H1 (cell line): ENCODE results near the gene RHBDD1. TPM values are rescaled to one million over a fixed set of nuclear protein-coding genes. Genes with fewer than 3 reads are reported as not detected.

ENCODE experiments used
- CTCF ChIA-PET: fragments of 300-600 bp; sonication (Branson Sonifier 250); formaldehyde crosslinking; loops from one replicate; lab custom pipeline; 2021; ENCODE audit not compliant: partially characterized antibody; lab: Charles Lee
- POLR2A ChIA-PET: fragments of 300-600 bp; sonication (Branson Sonifier 250); formaldehyde crosslinking; loops from one replicate; lab custom pipeline; 2021; ENCODE audit warnings: inconsistent platforms; ENCODE audit not compliant: partially characterized antibody; lab: Charles Lee
- DNase-seq, 2 experiments: peaks; one replicate each; pipeline versions ENCODE4 v3.0.0 to v3.0.0-alpha.2; 2010 to 2022; ENCODE audit warnings: low spot score in 2 of 2, low read depth in 1 of 2, mixed read lengths in 1 of 2
- FAIRE-seq: peaks from 2 replicates; lab custom pipeline; 2011; peaks lifted over from hg19 to GRCh38; lab: Jason Lieb, UNC
- H2AFZ ChIP-seq: 2 replicates; pipeline ENCODE4 v1.8.1; 2012; ENCODE audit warnings: low read length, inconsistent platforms
- H2AK5ac ChIP-seq: 2 replicates; pipeline ENCODE4 v1.6.1; 2013; ENCODE audit warnings: low read depth, low read length
- H2BK120ac ChIP-seq: replicated peaks from 2 replicates; pipeline ENCODE3; 2013; ENCODE audit warnings: low read depth, low read length, inconsistent platforms
- H2BK12ac ChIP-seq: 2 replicates; pipeline ENCODE4 v1.6.1; 2013; ENCODE audit warnings: low read depth, low read length
- H2BK15ac ChIP-seq: 2 replicates; pipeline ENCODE4 v1.6.1; 2013; ENCODE audit warnings: low read length
- H2BK20ac ChIP-seq: 2 replicates; pipeline ENCODE4 v1.6.1; 2013; ENCODE audit warnings: low read length
- H2BK5ac ChIP-seq: 2 replicates; pipeline ENCODE4 v1.6.1; 2013; ENCODE audit warnings: low read depth, low read length
- H3K14ac ChIP-seq: 2 replicates; pipeline ENCODE4 v1.6.1; 2013; ENCODE audit warnings: inconsistent platforms; ENCODE audit not compliant: insufficient read length
- H3K18ac ChIP-seq: 2 replicates; pipeline ENCODE4 v1.6.1; 2013; ENCODE audit warnings: low read length; ENCODE audit errors: extremely low read depth
- H3K23ac ChIP-seq: 2 replicates; pipeline ENCODE4 v1.6.1; 2013; ENCODE audit warnings: inconsistent platforms; ENCODE audit not compliant: insufficient read length
- H3K23me2 ChIP-seq: 2 replicates; pipeline ENCODE4 v1.6.1; 2013; ENCODE audit warnings: low read depth, low read length
- H3K27ac ChIP-seq: 2 replicates; pipeline ENCODE4 v1.6.1; 2011; ENCODE audit warnings: low read depth, low read length, inconsistent platforms
- H3K27me3 ChIP-seq, 4 experiments: replicated peaks in 1 of 4; 1 replicate in 1 of 4; 2 replicates in 3 of 4; pipeline versions ENCODE4 v1.6.1 to v1.8.1; 2011 to 2013; ENCODE audit warnings: low read length in 3 of 4, mild to moderate bottlenecking in 3 of 4, inconsistent platforms in 2 of 4, mixed read lengths in 2 of 4, moderate library complexity in 1 of 4; ENCODE audit not compliant: control insufficient read depth in 3 of 4, insufficient read depth in 3 of 4; ENCODE audit errors: extremely low read depth in 1 of 4
- H3K36me3 ChIP-seq, 4 experiments: 2 replicates each; pipeline versions ENCODE4 v1.6.1 to v1.8.1; 2011 to 2013; ENCODE audit warnings: mild to moderate bottlenecking in 4 of 4, low read length in 3 of 4, moderate library complexity in 2 of 4, control low read depth in 1 of 4, inconsistent platforms in 1 of 4; ENCODE audit not compliant: insufficient read depth in 4 of 4, control insufficient read depth in 2 of 4
- H3K4ac ChIP-seq: replicated peaks from 2 replicates; pipeline ENCODE3; 2013; ENCODE audit warnings: low read length, low read depth, mixed read lengths, inconsistent platforms; ENCODE audit not compliant: insufficient read length
- H3K4me1 ChIP-seq, 4 experiments: replicated peaks in 1 of 4; 1 replicate in 1 of 4; 2 replicates in 3 of 4; pipeline versions ENCODE4 v1.6.1 to v1.8.1; 2011 to 2013; ENCODE audit warnings: low read length in 3 of 4, inconsistent platforms in 2 of 4, mixed read lengths in 1 of 4; ENCODE audit not compliant: insufficient read depth in 4 of 4, control insufficient read depth in 3 of 4
- H3K4me2 ChIP-seq, 2 experiments: 2 replicates each; pipeline versions ENCODE4 v1.6.1 to v1.8.1; 2011 to 2013; ENCODE audit warnings: low read depth in 2 of 2, low read length in 2 of 2, control low read depth in 1 of 2, inconsistent platforms in 1 of 2, mild to moderate bottlenecking in 1 of 2; ENCODE audit not compliant: insufficient read depth in 1 of 2
- H3K4me3 ChIP-seq, 4 experiments: fragments of 200-600, 300-600 bp in 1 of 4; sonication (generic), shearing (Covaris generic), sonication (Bioruptor Twin) in 1 of 4; 2 replicates each; pipeline versions ENCODE4 v1.5.1 to v1.8.1; 2011 to 2016; ENCODE audit warnings: low read length in 4 of 4, low read depth in 3 of 4, control low read depth in 2 of 4, inconsistent platforms in 2 of 4, mild to moderate bottlenecking in 2 of 4, mixed read lengths in 1 of 4, moderate library complexity in 1 of 4; ENCODE audit not compliant: insufficient read depth in 2 of 4; ENCODE audit errors: extremely low read depth in 1 of 4
- H3K56ac ChIP-seq: replicated peaks from 2 replicates; pipeline ENCODE3; 2013; ENCODE audit warnings: low read depth, mild to moderate bottlenecking, mixed read lengths, low read length, inconsistent platforms; ENCODE audit not compliant: insufficient read length
- H3K79me1 ChIP-seq: 2 replicates; pipeline ENCODE4 v1.6.1; 2013; ENCODE audit warnings: low read depth, low read length, control low read depth
- H3K79me2 ChIP-seq, 2 experiments: 2 replicates each; pipeline versions ENCODE4 v1.6.1 to v1.8.1; 2012 to 2013; ENCODE audit warnings: low read length in 2 of 2, mild to moderate bottlenecking in 2 of 2, inconsistent platforms in 1 of 2; ENCODE audit not compliant: insufficient read depth in 2 of 2, control insufficient read depth in 1 of 2
- H3K9ac ChIP-seq, 4 experiments: replicated peaks in 1 of 4; 1 replicate in 1 of 4; 2 replicates in 3 of 4; pipeline versions ENCODE4 v1.6.1 to v1.8.1; 2011 to 2013; ENCODE audit warnings: low read depth in 3 of 4, low read length in 3 of 4, control low read depth in 2 of 4, mild to moderate bottlenecking in 2 of 4, moderate library complexity in 2 of 4, inconsistent platforms in 1 of 4; ENCODE audit errors: extremely low read depth in 1 of 4
- H3K9me3 ChIP-seq, 2 experiments: 2 replicates each; pipeline versions ENCODE4 v1.6.1 to v1.8.1; 2012 to 2013; ENCODE audit warnings: mild to moderate bottlenecking in 2 of 2, moderate library complexity in 2 of 2, control low read depth in 1 of 2, inconsistent platforms in 1 of 2, low read depth in 1 of 2, low read length in 1 of 2, mixed read lengths in 1 of 2; ENCODE audit not compliant: insufficient read depth in 2 of 2
- H4K20me1 ChIP-seq, 2 experiments: replicated peaks in 1 of 2; 2 replicates each; pipeline versions ENCODE3 to v1.8.1; 2011 to 2013; ENCODE audit warnings: inconsistent platforms in 2 of 2, low read length in 2 of 2, mild to moderate bottlenecking in 1 of 2; ENCODE audit not compliant: insufficient read depth in 2 of 2, control insufficient read depth in 1 of 2
- H4K5ac ChIP-seq: 2 replicates; pipeline ENCODE4 v1.6.1; 2013; ENCODE audit warnings: low read length, low read depth, mixed read lengths, inconsistent platforms; ENCODE audit not compliant: insufficient read length
- H4K8ac ChIP-seq: 2 replicates; pipeline ENCODE4 v1.8.0; 2013; ENCODE audit warnings: mild to moderate bottlenecking, moderate library complexity, low read length, inconsistent platforms; ENCODE audit not compliant: insufficient read depth; ENCODE audit errors: extremely low read depth
- H4K91ac ChIP-seq: replicated peaks from 2 replicates; pipeline ENCODE3; 2013; ENCODE audit warnings: low read length, mixed read lengths, inconsistent platforms; ENCODE audit not compliant: insufficient read length
- ATF3 ChIP-seq: IDR thresholded peaks from 2 replicates; pipeline ENCODE4 v1.6.1; 2011; ENCODE audit warnings: low read depth, mild to moderate bottlenecking, low read length; ENCODE audit not compliant: insufficient read depth
- BCL11A ChIP-seq, 2 experiments: IDR thresholded peaks; one replicate each; pipeline ENCODE4 v1.6.1; 2011; ENCODE audit warnings: low read depth in 2 of 2, low read length in 2 of 2, mild to moderate bottlenecking in 2 of 2
- CBX5 ChIP-seq: fragments of 300-800, 300-1000 bp; sonication (generic); IDR thresholded peaks from 2 replicates; pipeline ENCODE4 v1.7.1; 2016; ENCODE audit warnings: antibody characterized with exemption, low read length, low read depth
- CHD2 ChIP-seq: IDR thresholded peaks from 2 replicates; pipeline ENCODE4 v1.6.1; 2012; ENCODE audit warnings: low read length, improper control_type of control experiment
- E2F6 ChIP-seq: IDR thresholded peaks from 2 replicates; pipeline ENCODE4 v1.6.1; 2012; ENCODE audit warnings: inconsistent platforms
- EGR1 ChIP-seq: IDR thresholded peaks from 2 replicates; pipeline ENCODE4 v1.6.1; 2011; ENCODE audit warnings: low read depth, low read length, borderline replicate concordance
- KDM1A ChIP-seq: fragments of 200-600, 300-600 bp; sonication (generic); IDR thresholded peaks from 2 replicates; pipeline ENCODE4 v1.7.1; 2016; ENCODE audit warnings: mild to moderate bottlenecking, low read length, borderline replicate concordance
- RBBP5 ChIP-seq: IDR thresholded peaks from 2 replicates; pipeline ENCODE4 v1.7.1; 2012; ENCODE audit warnings: low read depth, mild to moderate bottlenecking, inconsistent platforms, low read length, moderate library complexity, borderline replicate concordance
- RXRA ChIP-seq: IDR thresholded peaks from 2 replicates; pipeline ENCODE4 v1.6.1; 2011; ENCODE audit warnings: low read depth, mild to moderate bottlenecking, low read length, moderate library complexity; ENCODE audit not compliant: insufficient read depth
- TAF7 ChIP-seq: optimal IDR thresholded peaks from 2 replicates; pipeline ENCODE3; 2011; ENCODE audit warnings: low read depth, mild to moderate bottlenecking, inconsistent platforms, low read length, moderate library complexity, borderline replicate concordance
- TCF12 ChIP-seq: IDR thresholded peaks from 2 replicates; pipeline ENCODE4 v1.6.1; 2011; ENCODE audit warnings: low read depth, mild to moderate bottlenecking, low read length
- ZNF274 ChIP-seq: IDR thresholded peaks from 2 replicates; pipeline ENCODE4 v1.7.0; 2012; ENCODE audit warnings: low read length, borderline replicate concordance; ENCODE audit errors: extremely low read depth
- WGBS, 2 experiments: shearing (Covaris generic) in 1 of 2; methylation state at CpG; one replicate each; pipeline versions ENCODE4 v1.1.6 to v1.1.7; 2013 to 2015; ENCODE audit warnings: low lambda C conversion rate in 2 of 2, mixed read lengths in 2 of 2, inconsistent platforms in 1 of 2, low coverage in 1 of 2, missing lambda C conversion rate in 1 of 2; ENCODE audit not compliant: insufficient replicate concordance in 2 of 2, insufficient coverage in 1 of 2, insufficient read length in 1 of 2; ENCODE audit errors: extremely low coverage in 1 of 2, missing lambda C conversion rate in 1 of 2; 5-methylcytosine and 5-hydroxymethylcytosine counted together
- polyA plus RNA-seq, 7 experiments: library from polyadenylated mRNA; depleted of rRNA in 3 of 7; stranded (reverse) in 5 of 7; unstranded in 2 of 7; fragments of >200 nt in 5 of 7; fragments of 200-250 nt in 2 of 7; gene quantifications; 1 replicate in 5 of 7; 2 replicates in 1 of 7; 4 replicates in 1 of 7; pipeline versions ENCODE4 v1.2.1 to v1.2.3, GENCODE V29; 2011 to 2013; ENCODE audit warnings: missing spikeins in 2 of 7, mixed read lengths in 2 of 7
- total RNA-seq: library from RNA; stranded (reverse); fragmentation: NEBNext Ultra II Directional; extraction: Animal tissue kit (Norgen Biotek cat#: 25700); gene quantifications from 2 replicates; pipeline ENCODE4 v1.2.1, GENCODE V29; 2021

RHBDD1 gene
- total and polyA plus RNA-seq, 2 of the 8 experiments (the other 6 are each of a cell fraction or from before 2014, with no cell fraction given): 10.5 to 23.1 TPM

- H3K79me2 ChIP-seq: no peaks in the 10 kb centered on the region
Measured at GRCh38 chr2:226903179-226903578, 67.3 kb downstream of the RHBDD1 start.

More at GRCh38 chr2:226903179-226903578, 67.3 kb downstream of the RHBDD1 start:
- Histone ChIP-seq H2BK12ac (no peak overlapping the region), H4K20me1 (peaks cover 0 to 3% of the 10 kb centered on the region in 2 experiments), H4K5ac (no peak overlapping the region), H3K56ac (no peak overlapping the region), H3K4me3 (no peak overlapping the region), H3K27ac (no peak overlapping the region), H2AFZ (no peak overlapping the region), H4K91ac (no peak overlapping the region), H2BK15ac (no peak overlapping the region), H3K18ac (no peak overlapping the region), H3K9me3 (no peaks in the 10 kb centered on the region), H4K8ac (no peak overlapping the region), H3K23ac (no peak overlapping the region), H2AK5ac (no peak overlapping the region), H3K9ac (no peak overlapping the region), H2BK20ac (no peak overlapping the region), H3K27me3 (no peaks in the 10 kb centered on the region), H3K14ac (no peak overlapping the region), H3K23me2 (no peaks in the 10 kb centered on the region), H3K4me2 (no peak overlapping the region), H3K4ac (no peak overlapping the region), H3K79me1 (0 out of 2 replicates have a peak, but pooled peaks cover 4% of the 10 kb centered on the region), H2BK120ac (no peak overlapping the region), H3K36me3 (no peaks in the 10 kb centered on the region), H3K4me1 (no peaks in the 10 kb centered on the region)
- DNase-seq (no peak), FAIRE-seq (no peak)
- ChIA-PET POLR2A (no interaction called here), CTCF (no interaction called here)
- 95% methylated on average over 4 of the region's 4 CpGs; no CpG with 5 or more reads in 1 of the 2 experiments for WGBS, 2 experiments
- no peak for TF ChIP-seq E2F6
- no peak for TF ChIP-seq ZNF274
- TF ChIP-seq ATF3: no peak
- no peak for TF ChIP-seq BCL11A (IDR thresholded peaks at IDR 0.05; ENCODE audit: low read depth in 2 of 2, low read length in 2 of 2)
- TF ChIP-seq RXRA: no peak
- TF ChIP-seq RBBP5: no peak
- TF ChIP-seq KDM1A: no peak
- no peak for TF ChIP-seq TCF12
- TF ChIP-seq EGR1: no peak
- TF ChIP-seq CBX5: no peak
- no peak for TF ChIP-seq CHD2
- no peak for TF ChIP-seq TAF7
- TF ChIP-seq, all 59 proteins: peak for 0
- no peak overlapping the region for H2BK5ac ChIP-seq
